ENCODE measurements around the gene TCF7L2. TPM values are rescaled to one million over a fixed set of nuclear protein-coding genes. Genes with fewer than 3 reads are reported as not detected.

TCF7L2 gene
- polyA plus RNA-seq, 4 donors = 40.8 to 47.4 (median 43.3) TPM

- DNase-seq (ENCODE audit: low read depth in 4 of 4, low spot score in 3 of 4) = no peak
These were observed 40.2 kb downstream of the TCF7L2 start for GRCh38 chr10:112990271-112990670.

DNA sequence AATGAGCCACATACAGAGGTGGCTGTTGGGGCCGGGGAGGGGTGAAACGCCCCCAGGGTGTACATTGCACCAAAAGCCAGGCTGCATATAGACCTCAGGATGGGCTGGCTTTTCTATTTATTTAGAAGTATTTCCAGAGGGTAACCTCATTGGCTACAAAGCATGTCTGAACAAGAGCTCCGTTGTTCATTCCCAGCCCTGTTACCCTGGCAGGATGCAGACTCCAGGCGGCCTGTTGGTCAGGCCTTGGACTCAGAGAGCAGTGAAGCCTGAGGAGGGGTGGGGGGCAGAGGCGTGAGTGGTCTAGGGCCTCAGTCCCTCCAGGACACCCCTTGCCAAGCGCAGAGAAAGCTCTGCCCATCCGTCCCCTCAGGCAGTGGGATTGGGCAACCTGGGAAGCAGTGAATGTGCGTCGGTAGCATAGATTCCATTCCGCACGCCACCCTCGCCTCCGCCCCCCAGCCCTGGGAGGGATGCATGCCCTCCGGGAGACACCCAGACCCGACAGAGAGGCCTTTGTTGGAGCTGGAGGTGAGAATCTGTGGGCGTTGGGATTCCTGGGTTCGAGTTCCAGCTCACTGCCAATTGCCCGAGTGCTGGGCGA is 41.9 kb downstream of the TCF7L2 start:
- DNase-seq (ENCODE audit: low read depth in 4 of 4, low spot score in 3 of 4) = no peak

- DNase-seq (ENCODE audit: low read depth in 4 of 4, low spot score in 3 of 4) = no peak
These were observed 46.4 kb downstream of the TCF7L2 start for GRCh38 chr10:112996462-112996861.

GRCh38 chr10:112999102-112999501 is 49.1 kb downstream of the TCF7L2 start:
- DNase-seq (ENCODE audit: low read depth in 4 of 4, low spot score in 3 of 4) = no peak

DNA sequence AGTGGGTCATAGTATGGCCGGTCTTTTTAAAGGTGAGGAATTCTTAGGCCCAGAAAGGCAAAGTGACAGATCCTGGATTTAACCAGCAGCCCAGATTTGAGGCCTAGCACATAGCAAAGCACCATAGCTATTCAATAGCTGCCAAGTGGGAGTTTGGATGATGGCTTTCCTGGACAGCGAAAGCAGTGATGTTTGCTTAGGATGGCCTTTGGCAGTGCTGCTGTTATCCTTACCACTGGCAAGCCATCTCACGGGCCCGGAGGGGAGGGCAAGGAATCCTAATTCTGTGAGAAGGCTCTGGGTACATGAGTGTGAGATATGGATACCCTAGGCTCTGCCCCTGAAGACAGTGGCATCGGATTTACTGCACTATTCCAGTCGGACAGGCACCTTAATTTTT is 50.4 kb downstream of the TCF7L2 start:
- no peak for DNase-seq (ENCODE audit: low read depth in 4 of 4, low spot score in 3 of 4)

- no peak for DNase-seq (ENCODE audit: low read depth in 4 of 4, low spot score in 3 of 4)
These were observed 51.0 kb downstream of the TCF7L2 start for GRCh38 chr10:113000876-113001598.

DNA sequence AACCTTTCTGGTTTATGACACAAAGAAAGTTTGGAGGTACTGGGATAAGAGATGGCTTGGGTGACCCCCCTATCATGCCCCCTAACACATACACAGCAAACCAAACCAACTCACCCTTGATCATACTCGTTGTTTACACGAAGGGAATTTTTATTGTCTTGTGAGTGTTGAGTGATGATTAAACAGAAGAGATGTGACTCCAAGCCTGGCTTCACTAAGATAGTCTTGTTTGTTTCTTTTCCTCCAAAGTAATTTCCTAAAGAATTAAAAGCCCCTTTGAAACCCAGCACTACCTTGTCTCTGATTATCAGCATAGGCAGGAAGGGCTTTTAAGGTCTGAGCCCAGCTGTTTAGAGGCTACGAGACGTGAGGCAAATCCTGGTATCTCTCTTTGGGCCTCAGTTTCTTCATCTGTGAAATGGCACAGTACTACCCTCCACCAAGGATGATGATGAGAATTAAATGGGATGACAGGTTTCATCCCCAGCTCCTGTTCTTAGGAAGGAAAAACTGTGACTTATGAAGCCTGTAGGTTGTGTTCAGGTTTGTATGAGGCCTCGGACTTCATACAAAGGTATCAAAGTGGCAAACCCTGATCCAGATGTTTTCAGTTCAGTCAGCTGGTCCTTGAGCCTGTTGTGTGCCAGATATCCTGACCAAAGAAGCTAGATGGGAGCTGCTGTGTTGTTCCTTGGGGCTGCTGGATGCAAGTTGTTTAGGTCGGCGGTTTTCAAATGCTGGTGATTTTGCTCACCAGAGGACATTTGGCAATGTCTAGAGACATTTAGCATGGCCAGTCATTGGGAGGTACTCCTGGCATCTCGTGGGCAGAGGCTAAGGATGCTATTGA is 51.8 kb downstream of the TCF7L2 start:
- no peak for DNase-seq (ENCODE audit: low read depth in 4 of 4, low spot score in 3 of 4)

GRCh38 chr10:113002449-113002777 is 52.4 kb downstream of the TCF7L2 start:
- DNase-seq (ENCODE audit: low read depth in 4 of 4, low spot score in 3 of 4) = no peak

DNA sequence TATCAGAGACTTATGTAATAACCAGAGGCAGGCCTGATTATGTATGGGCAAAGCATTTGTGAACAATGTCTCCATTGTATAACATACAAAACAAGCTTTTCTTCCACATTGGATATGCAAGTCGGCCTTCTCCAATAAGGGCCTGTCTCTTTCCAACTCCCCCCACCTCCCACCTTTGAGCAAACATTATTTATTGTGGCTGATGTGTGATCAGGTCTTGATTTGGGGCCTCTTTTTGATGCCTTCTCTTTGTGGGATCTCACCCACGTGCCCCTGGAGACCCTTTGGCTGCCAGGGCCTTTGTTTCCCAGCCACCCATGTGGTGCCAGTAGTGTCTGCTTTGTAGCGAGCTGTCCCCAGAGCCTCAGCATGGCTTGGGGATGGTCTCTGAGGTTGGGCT is 53.0 kb downstream of the TCF7L2 start:
- no peak for DNase-seq (ENCODE audit: low read depth in 4 of 4, low spot score in 3 of 4)

DNA sequence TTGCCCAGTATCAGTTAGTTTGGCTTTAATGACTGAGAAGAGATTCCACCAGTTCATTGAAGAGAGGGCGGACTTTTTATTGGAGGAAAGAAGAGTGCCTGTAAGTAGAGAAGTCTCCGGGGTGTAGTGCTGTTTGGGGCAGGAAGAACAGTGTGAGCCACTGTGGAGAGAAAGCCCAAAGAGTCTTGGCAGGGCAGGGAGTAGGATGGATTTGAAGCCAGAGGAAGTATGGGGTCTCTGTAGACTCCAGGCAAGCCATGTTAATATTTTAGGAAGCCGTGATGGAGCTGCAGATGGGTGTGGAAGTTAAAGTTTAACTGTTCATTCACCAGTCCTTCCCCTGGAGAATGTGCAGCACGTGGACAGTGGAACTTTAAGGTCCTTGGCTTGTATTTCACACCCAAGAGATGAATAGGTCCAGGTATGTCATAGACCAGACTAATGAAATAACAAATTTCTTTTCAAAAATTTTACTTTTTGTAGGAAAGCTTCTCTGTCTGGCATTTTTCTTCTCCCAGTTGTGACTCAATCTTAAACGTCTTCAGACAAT is 54.1 kb downstream of the TCF7L2 start:
- DNase-seq (ENCODE audit: low read depth in 4 of 4, low spot score in 3 of 4) = no peak

- no peak for DNase-seq (ENCODE audit: low read depth in 4 of 4, low spot score in 3 of 4)
These were observed 55.3 kb downstream of the TCF7L2 start for GRCh38 chr10:113005380-113005779.

DNA sequence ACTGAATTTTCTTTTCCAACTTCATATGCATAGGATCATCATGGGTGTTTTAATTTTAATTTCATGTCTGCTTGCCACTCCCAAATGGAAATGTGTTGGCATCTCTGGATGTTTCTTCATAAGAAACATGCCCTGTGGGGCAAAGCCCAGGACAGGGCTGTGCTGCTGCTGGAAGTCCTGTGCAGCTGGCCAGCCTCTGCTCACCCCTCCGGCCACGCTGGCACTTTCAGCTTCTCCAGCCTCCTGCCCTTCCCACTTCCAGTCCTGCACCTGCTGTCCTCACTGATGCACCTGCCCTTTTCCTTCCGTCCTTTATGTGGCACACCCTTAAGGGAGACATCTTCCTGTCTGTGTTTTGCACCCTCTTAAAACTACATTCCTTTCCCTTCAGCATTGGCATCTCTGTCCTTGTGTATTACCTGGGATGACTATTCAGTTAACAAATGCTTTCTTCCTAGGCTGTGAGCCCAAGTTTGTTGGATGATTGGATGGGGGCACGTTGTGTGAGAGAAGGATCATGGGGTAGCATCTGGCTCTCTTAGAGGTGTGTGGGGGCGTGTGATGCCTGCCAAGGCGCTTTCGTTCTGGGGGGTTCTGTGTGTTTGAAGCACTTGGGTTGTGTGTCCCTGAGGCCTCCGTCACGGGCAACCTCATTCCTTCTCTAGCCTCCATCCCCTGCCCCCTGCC is 56.8 kb downstream of the TCF7L2 start:
- no peak for DNase-seq (ENCODE audit: low read depth in 4 of 4, low spot score in 3 of 4)

- DNase-seq (ENCODE audit: low read depth in 4 of 4, low spot score in 3 of 4) = no peak
These were observed 57.3 kb downstream of the TCF7L2 start for GRCh38 chr10:113007343-113007771.

DNA sequence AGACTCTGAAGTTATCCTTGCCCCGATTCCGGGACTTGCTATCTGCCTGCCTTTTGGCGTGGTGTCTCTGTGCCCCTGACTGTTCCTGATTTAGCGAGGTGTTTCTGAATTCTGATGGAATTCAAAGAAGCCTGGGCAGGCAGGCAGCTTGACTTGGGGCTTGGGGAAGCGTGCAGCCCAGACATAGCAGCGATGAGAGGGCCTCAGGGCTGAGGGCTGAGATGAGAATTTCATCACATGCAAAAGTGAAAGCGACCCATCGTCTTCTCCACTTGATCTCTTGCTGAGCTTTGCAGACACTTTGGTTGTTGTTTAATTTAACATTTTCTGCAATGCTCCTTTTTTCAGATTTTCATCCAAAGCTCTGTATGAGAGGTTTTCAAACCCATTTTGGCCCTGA is 57.8 kb downstream of the TCF7L2 start:
- DNase-seq (ENCODE audit: low read depth in 4 of 4, low spot score in 3 of 4) = no peak

- DNase-seq (ENCODE audit: low read depth in 4 of 4, low spot score in 3 of 4) = no peak
These were observed 61.7 kb downstream of the TCF7L2 start for GRCh38 chr10:113011592-113012374.

- DNase-seq (ENCODE audit: low read depth in 4 of 4, low spot score in 3 of 4) = no peak
These were observed 65.2 kb downstream of the TCF7L2 start for GRCh38 chr10:113015201-113015600.

- no peak for DNase-seq (ENCODE audit: low read depth in 4 of 4, low spot score in 3 of 4)
These were observed 67.3 kb downstream of the TCF7L2 start for GRCh38 chr10:113017376-113017775.

DNA sequence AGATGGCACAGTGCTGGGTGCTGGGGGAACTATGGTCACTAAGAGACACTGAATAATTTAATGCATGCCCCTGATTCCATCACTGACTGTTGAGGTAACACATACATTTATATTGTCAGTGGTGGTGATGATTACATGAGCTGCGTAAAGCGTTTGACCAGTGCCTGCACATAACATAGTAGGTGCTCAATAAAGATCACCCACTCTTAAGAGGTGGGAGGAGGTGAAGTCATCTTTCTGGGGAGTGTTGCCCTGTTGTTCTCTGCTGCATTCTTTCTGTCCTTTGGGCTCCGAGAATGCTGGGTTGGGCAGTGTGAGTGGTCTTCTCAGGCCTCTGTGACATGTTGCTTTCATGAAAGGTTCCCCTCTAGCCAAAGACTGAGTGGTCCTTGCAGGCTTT is 68.0 kb downstream of the TCF7L2 start:
- DNase-seq (ENCODE audit: low read depth in 4 of 4, low spot score in 3 of 4) = no peak

DNA sequence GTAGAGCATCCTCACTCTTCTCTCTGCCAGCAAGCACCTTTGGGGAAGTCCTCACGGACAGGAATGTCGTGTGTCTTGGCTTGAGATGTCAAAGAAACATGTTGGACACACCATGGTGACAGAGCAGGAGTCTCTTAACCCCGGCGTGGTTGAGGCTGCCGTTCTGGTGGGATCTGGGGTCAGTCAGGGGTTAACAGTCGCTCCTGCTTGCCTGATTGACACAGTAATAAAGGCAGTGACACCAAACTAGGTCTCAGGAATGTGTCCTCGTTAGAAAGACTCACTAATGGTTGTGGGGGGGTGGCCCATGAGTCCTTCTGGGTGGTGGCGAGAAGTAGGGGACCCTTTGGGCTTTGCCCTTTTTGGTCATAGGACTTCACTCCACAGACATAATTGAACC is 69.0 kb downstream of the TCF7L2 start:
- no peak for DNase-seq (ENCODE audit: low read depth in 4 of 4, low spot score in 3 of 4)

All from right renal pelvis (tissue), 4 donors.